ENCODE data around the gene TSPAN10.

DNA sequence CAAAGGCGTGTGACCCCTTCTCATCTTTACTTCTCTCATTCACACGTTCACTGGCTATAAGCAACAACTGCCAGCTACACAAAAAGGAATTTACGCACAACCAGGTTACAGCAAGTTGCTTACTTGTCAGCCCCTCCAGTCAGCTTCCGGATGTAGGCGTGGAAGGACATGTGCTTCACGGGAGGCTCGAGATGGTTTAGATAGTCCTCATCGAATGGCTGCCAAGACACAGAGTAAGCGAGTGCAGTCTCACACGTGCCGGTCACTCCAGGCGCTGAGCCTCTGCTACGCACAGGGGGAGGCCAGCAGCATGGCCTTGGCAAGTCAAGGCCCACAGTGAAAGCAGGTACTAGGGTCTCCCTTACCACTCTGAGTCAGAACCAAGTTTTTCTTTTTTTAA is 28.4 kb upstream of the TSPAN10 start:
- TF ChIP-seq, protein P1, sequence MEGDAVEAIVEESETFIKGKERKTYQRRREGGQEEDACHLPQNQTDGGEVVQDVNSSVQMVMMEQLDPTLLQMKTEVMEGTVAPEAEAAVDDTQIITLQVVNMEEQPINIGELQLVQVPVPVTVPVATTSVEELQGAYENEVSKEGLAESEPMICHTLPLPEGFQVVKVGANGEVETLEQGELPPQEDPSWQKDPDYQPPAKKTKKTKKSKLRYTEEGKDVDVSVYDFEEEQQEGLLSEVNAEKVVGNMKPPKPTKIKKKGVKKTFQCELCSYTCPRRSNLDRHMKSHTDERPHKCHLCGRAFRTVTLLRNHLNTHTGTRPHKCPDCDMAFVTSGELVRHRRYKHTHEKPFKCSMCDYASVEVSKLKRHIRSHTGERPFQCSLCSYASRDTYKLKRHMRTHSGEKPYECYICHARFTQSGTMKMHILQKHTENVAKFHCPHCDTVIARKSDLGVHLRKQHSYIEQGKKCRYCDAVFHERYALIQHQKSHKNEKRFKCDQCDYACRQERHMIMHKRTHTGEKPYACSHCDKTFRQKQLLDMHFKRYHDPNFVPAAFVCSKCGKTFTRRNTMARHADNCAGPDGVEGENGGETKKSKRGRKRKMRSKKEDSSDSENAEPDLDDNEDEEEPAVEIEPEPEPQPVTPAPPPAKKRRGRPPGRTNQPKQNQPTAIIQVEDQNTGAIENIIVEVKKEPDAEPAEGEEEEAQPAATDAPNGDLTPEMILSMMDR (IDR thresholded peaks at IDR 0.05; ENCODE audit: low read depth, low read length, missing input control), result no peak
- TF ChIP-seq, protein P2, sequence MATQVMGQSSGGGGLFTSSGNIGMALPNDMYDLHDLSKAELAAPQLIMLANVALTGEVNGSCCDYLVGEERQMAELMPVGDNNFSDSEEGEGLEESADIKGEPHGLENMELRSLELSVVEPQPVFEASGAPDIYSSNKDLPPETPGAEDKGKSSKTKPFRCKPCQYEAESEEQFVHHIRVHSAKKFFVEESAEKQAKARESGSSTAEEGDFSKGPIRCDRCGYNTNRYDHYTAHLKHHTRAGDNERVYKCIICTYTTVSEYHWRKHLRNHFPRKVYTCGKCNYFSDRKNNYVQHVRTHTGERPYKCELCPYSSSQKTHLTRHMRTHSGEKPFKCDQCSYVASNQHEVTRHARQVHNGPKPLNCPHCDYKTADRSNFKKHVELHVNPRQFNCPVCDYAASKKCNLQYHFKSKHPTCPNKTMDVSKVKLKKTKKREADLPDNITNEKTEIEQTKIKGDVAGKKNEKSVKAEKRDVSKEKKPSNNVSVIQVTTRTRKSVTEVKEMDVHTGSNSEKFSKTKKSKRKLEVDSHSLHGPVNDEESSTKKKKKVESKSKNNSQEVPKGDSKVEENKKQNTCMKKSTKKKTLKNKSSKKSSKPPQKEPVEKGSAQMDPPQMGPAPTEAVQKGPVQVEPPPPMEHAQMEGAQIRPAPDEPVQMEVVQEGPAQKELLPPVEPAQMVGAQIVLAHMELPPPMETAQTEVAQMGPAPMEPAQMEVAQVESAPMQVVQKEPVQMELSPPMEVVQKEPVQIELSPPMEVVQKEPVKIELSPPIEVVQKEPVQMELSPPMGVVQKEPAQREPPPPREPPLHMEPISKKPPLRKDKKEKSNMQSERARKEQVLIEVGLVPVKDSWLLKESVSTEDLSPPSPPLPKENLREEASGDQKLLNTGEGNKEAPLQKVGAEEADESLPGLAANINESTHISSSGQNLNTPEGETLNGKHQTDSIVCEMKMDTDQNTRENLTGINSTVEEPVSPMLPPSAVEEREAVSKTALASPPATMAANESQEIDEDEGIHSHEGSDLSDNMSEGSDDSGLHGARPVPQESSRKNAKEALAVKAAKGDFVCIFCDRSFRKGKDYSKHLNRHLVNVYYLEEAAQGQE (IDR thresholded peaks at IDR 0.05), result no peak
- TF ChIP-seq TAF1 (conservative IDR thresholded peaks at IDR 0.05), result no peak
- TF ChIP-seq, protein P3, sequence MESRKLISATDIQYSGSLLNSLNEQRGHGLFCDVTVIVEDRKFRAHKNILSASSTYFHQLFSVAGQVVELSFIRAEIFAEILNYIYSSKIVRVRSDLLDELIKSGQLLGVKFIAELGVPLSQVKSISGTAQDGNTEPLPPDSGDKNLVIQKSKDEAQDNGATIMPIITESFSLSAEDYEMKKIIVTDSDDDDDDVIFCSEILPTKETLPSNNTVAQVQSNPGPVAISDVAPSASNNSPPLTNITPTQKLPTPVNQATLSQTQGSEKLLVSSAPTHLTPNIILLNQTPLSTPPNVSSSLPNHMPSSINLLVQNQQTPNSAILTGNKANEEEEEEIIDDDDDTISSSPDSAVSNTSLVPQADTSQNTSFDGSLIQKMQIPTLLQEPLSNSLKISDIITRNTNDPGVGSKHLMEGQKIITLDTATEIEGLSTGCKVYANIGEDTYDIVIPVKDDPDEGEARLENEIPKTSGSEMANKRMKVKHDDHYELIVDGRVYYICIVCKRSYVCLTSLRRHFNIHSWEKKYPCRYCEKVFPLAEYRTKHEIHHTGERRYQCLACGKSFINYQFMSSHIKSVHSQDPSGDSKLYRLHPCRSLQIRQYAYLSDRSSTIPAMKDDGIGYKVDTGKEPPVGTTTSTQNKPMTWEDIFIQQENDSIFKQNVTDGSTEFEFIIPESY (IDR thresholded peaks at IDR 0.05), result no peak
- TF ChIP-seq, protein P4, sequence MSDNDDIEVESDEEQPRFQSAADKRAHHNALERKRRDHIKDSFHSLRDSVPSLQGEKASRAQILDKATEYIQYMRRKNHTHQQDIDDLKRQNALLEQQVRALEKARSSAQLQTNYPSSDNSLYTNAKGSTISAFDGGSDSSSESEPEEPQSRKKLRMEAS (IDR thresholded peaks at IDR 0.05), result no peak
- no peak for TF ChIP-seq FOXA1 (IDR thresholded peaks at IDR 0.05)

Measured in liver (tissue), 3 donors.